ENCODE measurements around the gene CD27. TPM values are rescaled to one million over a fixed set of nuclear protein-coding genes. Genes with fewer than 3 reads are reported as not detected.
"Not testable (repeated sequence)": the region's sequence is repeated elsewhere in the genome, so short reads cannot be mapped to it uniquely, and the experiment has no call there.

Gene CD27
- total RNA-seq, 1 donor from 2014 or later, result not detected

DNA sequence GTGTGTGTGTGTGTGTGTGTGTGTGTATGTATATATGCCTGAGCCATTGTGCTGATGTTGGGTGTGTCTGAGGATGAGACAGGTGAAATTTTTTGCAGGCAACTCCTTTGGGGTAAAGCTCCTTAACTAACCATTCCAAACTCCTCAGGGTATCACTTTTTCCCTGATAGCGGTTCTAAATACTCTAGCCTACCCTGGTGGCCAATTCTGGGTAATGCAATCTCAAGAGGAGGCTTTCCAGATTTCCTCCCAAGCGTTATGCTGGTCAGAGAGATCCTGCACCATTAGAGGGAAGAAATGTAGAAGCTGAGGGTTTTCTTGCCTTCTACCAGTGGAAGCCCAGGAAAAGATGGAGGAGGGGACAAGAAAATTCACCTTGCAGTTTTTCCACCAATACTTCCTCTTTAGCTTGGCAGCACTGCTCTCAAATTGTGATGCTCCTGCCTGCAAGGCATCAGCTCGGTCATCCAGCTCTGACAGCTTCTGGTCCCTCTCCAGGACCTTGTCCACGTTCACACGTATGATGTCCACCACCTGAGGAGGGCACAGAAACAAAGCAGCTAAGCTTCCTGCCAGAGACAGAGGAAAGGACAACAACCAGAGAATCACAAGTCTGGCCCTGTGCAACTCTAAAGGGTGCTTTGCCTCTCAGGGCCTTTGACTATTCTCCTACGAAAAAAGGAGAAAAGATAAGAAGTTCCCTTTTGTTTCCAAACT is 20.9 kb downstream of the CD27 start:
- DNase-seq (ENCODE audit: low spot score in 2 of 2), result peak in 1 of 2 donors; percentile 78
- H3K27me3 ChIP-seq, result no peaks in the 10 kb centered on the region
- intact Hi-C loops (cut with DNase I), result loop anchor here (1.0 to 2.0 kb wide), 2 partner anchors 42 to 143 kb away; no protein-coding TSS in a partner anchor
- H3K9me3 ChIP-seq, result no peaks in the 10 kb centered on the region
- TF ChIP-seq, protein P1, sequence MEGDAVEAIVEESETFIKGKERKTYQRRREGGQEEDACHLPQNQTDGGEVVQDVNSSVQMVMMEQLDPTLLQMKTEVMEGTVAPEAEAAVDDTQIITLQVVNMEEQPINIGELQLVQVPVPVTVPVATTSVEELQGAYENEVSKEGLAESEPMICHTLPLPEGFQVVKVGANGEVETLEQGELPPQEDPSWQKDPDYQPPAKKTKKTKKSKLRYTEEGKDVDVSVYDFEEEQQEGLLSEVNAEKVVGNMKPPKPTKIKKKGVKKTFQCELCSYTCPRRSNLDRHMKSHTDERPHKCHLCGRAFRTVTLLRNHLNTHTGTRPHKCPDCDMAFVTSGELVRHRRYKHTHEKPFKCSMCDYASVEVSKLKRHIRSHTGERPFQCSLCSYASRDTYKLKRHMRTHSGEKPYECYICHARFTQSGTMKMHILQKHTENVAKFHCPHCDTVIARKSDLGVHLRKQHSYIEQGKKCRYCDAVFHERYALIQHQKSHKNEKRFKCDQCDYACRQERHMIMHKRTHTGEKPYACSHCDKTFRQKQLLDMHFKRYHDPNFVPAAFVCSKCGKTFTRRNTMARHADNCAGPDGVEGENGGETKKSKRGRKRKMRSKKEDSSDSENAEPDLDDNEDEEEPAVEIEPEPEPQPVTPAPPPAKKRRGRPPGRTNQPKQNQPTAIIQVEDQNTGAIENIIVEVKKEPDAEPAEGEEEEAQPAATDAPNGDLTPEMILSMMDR (IDR thresholded peaks at IDR 0.05), result peak; percentile 78 to 91 (median 83)
- peaks cover 37 to 53% of the 10 kb centered on the region in 2 donors for H3K36me3 ChIP-seq
- no peak overlapping the region for H3K4me3 ChIP-seq
- peaks cover 0 to 17% of the 10 kb centered on the region in 2 donors for H3K4me1 ChIP-seq
- no peak overlapping the region for H3K27ac ChIP-seq

DNA sequence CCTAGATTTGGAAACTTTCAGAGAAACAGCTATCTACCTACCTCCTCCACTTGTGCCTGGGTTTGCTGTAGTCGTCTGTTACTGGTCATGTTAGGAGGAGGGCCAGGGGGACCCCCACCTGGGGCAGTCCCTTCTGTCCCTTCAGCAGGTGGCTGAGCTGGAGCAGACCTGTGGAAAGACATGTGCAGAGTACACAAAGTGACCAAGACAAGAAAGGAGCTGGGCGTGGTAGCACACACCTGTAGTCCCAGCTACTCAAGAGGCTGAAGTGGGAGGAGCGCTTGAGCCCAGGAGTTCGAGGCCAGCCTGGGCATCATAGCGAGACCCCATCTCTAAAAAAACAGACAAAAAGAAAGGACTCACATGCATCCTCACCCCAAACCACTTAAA is 21.4 kb downstream of the CD27 start:
- Histone ChIP-seq H3K27ac (no peak overlapping the region), H3K4me1 (peaks cover 0 to 17% of the 10 kb centered on the region in 2 donors), H3K4me3 (no peak overlapping the region), H3K9me3 (no peaks in the 10 kb centered on the region), H3K27me3 (no peaks in the 10 kb centered on the region), H3K36me3 (peaks cover 32 to 47% of the 10 kb centered on the region in 2 donors)
- intact Hi-C loops (cut with DNase I), result no loop called here
- TF ChIP-seq, protein P1 (IDR thresholded peaks at IDR 0.05), result no peak
- no peak for DNase-seq (ENCODE audit: low spot score in 2 of 2)

DNA sequence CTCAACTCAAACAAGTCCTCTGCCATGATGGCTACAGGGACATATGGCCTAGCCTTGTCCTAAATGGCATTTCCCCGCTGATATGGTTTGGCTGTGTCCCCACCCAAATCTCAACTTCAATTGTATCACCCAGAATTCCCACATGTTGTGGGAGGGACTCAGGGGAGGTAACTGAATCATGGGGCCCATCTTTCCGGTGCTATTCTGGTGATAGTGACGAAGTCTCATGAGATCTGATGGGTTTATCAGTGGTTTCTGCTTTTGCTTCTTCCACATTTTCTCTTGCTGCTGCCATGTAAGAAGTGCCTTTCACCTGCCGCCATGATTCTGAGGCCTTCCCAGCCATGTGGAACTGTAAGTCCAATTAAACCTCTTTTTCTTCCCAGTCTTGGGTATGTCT is 22.0 kb downstream of the CD27 start:
- H3K9me3 ChIP-seq; intact Hi-C loops (cut with DNase I); H3K27me3 ChIP-seq; H3K4me3 ChIP-seq; H3K27ac ChIP-seq: not testable (repeated sequence)
- Histone ChIP-seq H3K36me3 (peaks cover 28 to 42% of the 10 kb centered on the region in 2 donors), H3K4me1 (peaks cover 0 to 20% of the 10 kb centered on the region in 2 donors)
- DNase-seq (ENCODE audit: low spot score in 2 of 2), result peak in 1 of 2 donors; percentile 35

DNA sequence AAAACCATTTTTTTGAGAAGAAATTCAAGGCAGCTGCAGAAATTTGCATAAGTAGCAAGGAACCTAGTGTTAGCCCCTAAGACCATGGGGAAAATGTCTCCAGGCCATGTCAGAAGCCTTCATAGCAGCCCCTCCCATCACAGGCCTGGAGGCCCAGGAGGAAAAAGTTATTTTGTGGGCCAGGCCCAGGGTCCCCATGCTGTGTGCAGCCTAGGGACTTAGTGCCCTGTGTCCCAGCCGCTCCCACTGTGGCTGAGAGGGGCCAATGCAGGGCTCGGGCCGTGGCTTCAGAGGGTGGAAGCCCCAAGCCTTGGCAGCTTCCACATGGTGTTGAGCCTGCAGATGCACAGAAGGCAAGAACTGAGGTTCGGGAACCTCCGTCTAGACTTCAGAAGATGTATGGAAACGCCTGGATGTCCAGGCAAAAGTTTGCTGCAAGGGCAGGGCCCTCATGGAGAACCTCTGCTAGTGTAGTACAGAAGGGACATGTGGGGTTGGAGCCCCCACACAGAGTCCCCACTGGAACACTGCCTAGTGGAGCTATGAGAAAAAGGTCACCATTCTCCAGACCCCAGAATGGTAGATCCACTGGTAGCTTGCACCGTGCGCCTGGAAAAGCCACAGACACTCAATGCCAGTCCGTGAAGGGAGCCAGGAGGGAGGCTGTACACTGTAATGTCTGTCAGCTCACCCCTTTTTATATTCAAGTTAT is 23.0 kb downstream of the CD27 start:
- H3K27me3 ChIP-seq; intact Hi-C loops (cut with DNase I); H3K27ac ChIP-seq; DNase-seq (ENCODE audit: low spot score in 2 of 2); H3K4me3 ChIP-seq; H3K9me3 ChIP-seq: not testable (repeated sequence)
- peaks cover 25 to 32% of the 10 kb centered on the region in 2 donors for H3K36me3 ChIP-seq
- H3K4me1 ChIP-seq, result peaks cover 0 to 20% of the 10 kb centered on the region in 2 donors

DNA sequence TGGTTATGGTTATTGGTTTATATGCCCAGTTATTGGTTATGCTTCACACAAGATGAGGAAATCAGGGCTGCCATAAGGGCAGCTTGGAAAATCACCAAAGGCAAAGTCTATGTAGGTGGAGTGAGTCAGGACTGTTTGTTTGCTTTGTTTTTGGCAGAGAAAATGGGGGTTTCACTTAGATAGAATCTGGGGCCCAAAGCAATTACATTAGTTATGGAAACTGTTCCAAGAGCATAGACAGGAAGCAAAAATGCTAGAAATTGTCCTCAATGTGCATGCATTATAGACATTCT is 23.5 kb downstream of the CD27 start:
- Histone ChIP-seq H3K4me3 (no peak overlapping the region), H3K27me3 (no peaks in the 10 kb centered on the region), H3K9me3 (no peaks in the 10 kb centered on the region), H3K4me1 (peaks cover 0 to 20% of the 10 kb centered on the region in 2 donors), H3K27ac (no peak overlapping the region), H3K36me3 (peaks cover 20 to 27% of the 10 kb centered on the region in 2 donors)
- TF ChIP-seq, protein P1 (IDR thresholded peaks at IDR 0.05), result no peak
- DNase-seq (ENCODE audit: low spot score in 2 of 2), result no peak
- intact Hi-C loops (cut with DNase I), result no loop called here

DNA sequence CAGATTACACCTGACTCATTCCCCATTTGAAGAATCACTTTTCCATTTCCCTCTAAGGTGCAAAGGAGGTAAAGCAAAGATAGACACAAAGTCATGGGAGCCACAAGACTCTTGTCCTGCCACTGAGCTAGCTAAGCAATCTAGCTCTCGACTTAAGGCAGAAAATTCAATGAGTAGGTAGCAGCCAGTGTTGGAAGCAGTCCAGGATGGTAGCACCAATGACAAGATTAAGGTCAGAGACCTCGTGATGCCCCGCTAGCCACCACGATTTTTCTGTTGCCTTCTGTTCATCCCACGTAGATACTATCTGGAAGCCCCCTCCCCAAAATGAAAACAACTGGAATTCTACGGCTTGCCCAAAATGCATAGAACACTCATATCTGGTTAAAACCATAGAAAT is 24.3 kb downstream of the CD27 start:
- H3K27me3 ChIP-seq, result no peaks in the 10 kb centered on the region
- no peaks in the 10 kb centered on the region for H3K9me3 ChIP-seq
- H3K4me1 ChIP-seq, result peaks cover 0 to 20% of the 10 kb centered on the region in 2 donors
- no peak overlapping the region for H3K27ac ChIP-seq
- TF ChIP-seq, protein P1 (IDR thresholded peaks at IDR 0.05), result no peak
- peak overlapping the region; percentile 79 to 91 for H3K4me3 ChIP-seq
- peaks cover 14 to 19% of the 10 kb centered on the region in 2 donors for H3K36me3 ChIP-seq
- no peak for DNase-seq (ENCODE audit: low spot score in 2 of 2)
- intact Hi-C loops (cut with DNase I), result no loop called here
